CD4-positive, alpha-beta T cell treated with Interleukin-17A for 1 hour (primary cell): ENCODE results near the gene FLT1.

Source experiments
- DNase-seq: peaks from one replicate; pipeline ENCODE4 v3.0.0-alpha.2; 2020

Gene FLT1

GRCh38 chr13:28528388-28528787 is 33.5 kb upstream of the FLT1 start:
- no peak for DNase-seq

GRCh38 chr13:28527629-28528028 is 32.7 kb upstream of the FLT1 start:
- DNase-seq, result no peak

GRCh38 chr13:28526876-28527275 is 31.9 kb upstream of the FLT1 start:
- no peak for DNase-seq

GRCh38 chr13:28522871-28523270 is 27.9 kb upstream of the FLT1 start:
- no peak for DNase-seq

GRCh38 chr13:28513745-28514144 is 18.8 kb upstream of the FLT1 start:
- DNase-seq, result no peak

GRCh38 chr13:28510542-28510941 is 15.6 kb upstream of the FLT1 start:
- DNase-seq, result no peak

- DNase-seq, result no peak
These were observed 15.1 kb upstream of the FLT1 start for GRCh38 chr13:28510066-28510465.

- DNase-seq, result no peak
These were observed 10.7 kb upstream of the FLT1 start for GRCh38 chr13:28505543-28506135.

GRCh38 chr13:28503182-28503967 is 8.4 kb upstream of the FLT1 start:
- no peak for DNase-seq

GRCh38 chr13:28501547-28501946 is 6.6 kb upstream of the FLT1 start:
- DNase-seq, result no peak

GRCh38 chr13:28499609-28500008 is 4.7 kb upstream of the FLT1 start:
- no peak for DNase-seq

GRCh38 chr13:28498481-28499115 is 3.7 kb upstream of the FLT1 start:
- no peak for DNase-seq

GRCh38 chr13:28497143-28497876 is 2.4 kb upstream of the FLT1 start:
- no peak for DNase-seq

- DNase-seq, result no peak
These were observed 1.2 kb upstream of the FLT1 start for GRCh38 chr13:28496188-28496564.

- no peak for DNase-seq
These were observed 735 bp upstream of the FLT1 start for GRCh38 chr13:28495538-28496187.

GRCh38 chr13:28494504-28494777 is 487 bp downstream of the FLT1 start:
- DNase-seq, result no peak

- DNase-seq, result no peak
These were observed 1.0 kb downstream of the FLT1 start for GRCh38 chr13:28493740-28494503.

GRCh38 chr13:28492569-28493367 is 2.2 kb downstream of the FLT1 start:
- peak; percentile 35 for DNase-seq

- no peak for DNase-seq
These were observed 4.9 kb downstream of the FLT1 start for GRCh38 chr13:28490061-28490460.

- no peak for DNase-seq
These were observed 5.4 kb downstream of the FLT1 start for GRCh38 chr13:28489524-28489931.

GRCh38 chr13:28488376-28489005 is 6.4 kb downstream of the FLT1 start:
- no peak for DNase-seq
